ENCODE results near the gene FCRL6.

Gene FCRL6

GRCh38 chr1:159783724-159784123 lies 18.4 kb upstream of the FCRL6 start:
- no peak overlapping the region for H3K4me3 ChIP-seq (ENCODE audit: low read length)
- DNase-seq (ENCODE audit: low read depth), result no peak
- TF ChIP-seq, protein P1, sequence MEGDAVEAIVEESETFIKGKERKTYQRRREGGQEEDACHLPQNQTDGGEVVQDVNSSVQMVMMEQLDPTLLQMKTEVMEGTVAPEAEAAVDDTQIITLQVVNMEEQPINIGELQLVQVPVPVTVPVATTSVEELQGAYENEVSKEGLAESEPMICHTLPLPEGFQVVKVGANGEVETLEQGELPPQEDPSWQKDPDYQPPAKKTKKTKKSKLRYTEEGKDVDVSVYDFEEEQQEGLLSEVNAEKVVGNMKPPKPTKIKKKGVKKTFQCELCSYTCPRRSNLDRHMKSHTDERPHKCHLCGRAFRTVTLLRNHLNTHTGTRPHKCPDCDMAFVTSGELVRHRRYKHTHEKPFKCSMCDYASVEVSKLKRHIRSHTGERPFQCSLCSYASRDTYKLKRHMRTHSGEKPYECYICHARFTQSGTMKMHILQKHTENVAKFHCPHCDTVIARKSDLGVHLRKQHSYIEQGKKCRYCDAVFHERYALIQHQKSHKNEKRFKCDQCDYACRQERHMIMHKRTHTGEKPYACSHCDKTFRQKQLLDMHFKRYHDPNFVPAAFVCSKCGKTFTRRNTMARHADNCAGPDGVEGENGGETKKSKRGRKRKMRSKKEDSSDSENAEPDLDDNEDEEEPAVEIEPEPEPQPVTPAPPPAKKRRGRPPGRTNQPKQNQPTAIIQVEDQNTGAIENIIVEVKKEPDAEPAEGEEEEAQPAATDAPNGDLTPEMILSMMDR (conservative IDR thresholded peaks at IDR 0.05; ENCODE audit: low read depth, low read length), result no peak

GRCh38 chr1:159786465-159786864 lies 15.7 kb upstream of the FCRL6 start:
- H3K4me3 ChIP-seq (ENCODE audit: low read length), result no peak overlapping the region
- TF ChIP-seq, protein P1 (conservative IDR thresholded peaks at IDR 0.05; ENCODE audit: low read depth, low read length), result no peak
- DNase-seq (ENCODE audit: low read depth), result no peak

DNA sequence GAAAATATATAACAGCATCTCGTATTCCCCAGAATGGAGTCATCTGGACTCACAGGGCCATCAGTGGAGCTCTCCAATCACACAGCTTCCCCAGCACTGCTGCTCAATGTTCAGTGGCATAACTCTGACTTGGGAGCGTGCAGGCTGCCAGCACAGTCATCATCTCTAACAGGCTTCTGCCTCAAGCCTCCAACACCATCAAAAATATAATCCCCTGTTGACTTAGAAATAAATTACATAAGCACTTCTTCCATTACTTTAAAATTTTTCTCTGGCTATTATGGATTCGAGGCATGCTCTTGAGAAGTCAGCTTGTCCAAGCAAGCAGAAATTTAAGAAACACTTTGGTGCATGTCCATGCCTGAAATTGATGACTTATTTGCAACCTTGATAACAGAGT lies 15.2 kb upstream of the FCRL6 start:
- TF ChIP-seq, protein P1 (conservative IDR thresholded peaks at IDR 0.05; ENCODE audit: low read depth, low read length), result no peak
- peak; percentile 35 for DNase-seq (ENCODE audit: low read depth)

GRCh38 chr1:159790237-159790917 lies 11.8 kb upstream of the FCRL6 start:
- DNase-seq (ENCODE audit: low read depth), result no peak
- H3K4me3 ChIP-seq (ENCODE audit: low read length), result no peak overlapping the region
- TF ChIP-seq, protein P1 (conservative IDR thresholded peaks at IDR 0.05; ENCODE audit: low read depth, low read length), result peak; percentile 68

More for the DNA sequence above, 15.2 kb upstream of the FCRL6 start:
- H3K4me3 ChIP-seq (ENCODE audit: low read length), result no peak overlapping the region

GRCh38 chr1:159791031-159791430 lies 11.1 kb upstream of the FCRL6 start:
- H3K4me3 ChIP-seq (ENCODE audit: low read length), result no peak overlapping the region
- no peak for DNase-seq (ENCODE audit: low read depth)
- TF ChIP-seq, protein P1 (conservative IDR thresholded peaks at IDR 0.05; ENCODE audit: low read depth, low read length), result no peak

DNA sequence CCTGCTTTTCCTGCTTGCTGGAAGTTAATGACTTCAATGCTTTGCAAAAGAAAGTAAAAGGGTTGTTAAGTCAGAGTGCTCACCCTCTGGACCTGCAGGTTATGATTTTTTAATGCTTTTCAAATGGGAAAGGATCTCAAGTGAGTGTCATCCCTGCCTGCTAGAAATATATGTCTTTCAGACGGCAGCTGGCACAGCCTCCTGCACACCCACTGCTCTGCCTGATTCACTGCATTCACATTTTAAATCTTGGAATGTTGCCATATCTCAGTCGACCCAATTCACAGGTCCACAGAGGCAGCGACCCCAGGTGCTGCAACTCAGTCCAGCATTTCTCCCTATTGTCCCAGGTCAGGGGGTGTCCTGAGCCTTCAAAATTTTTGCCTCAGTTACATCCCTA lies 10.7 kb upstream of the FCRL6 start:
- no peak for DNase-seq (ENCODE audit: low read depth)
- no peak overlapping the region for H3K4me3 ChIP-seq (ENCODE audit: low read length)
- TF ChIP-seq, protein P1 (conservative IDR thresholded peaks at IDR 0.05; ENCODE audit: low read depth, low read length), result no peak

GRCh38 chr1:159795534-159795933 lies 6.6 kb upstream of the FCRL6 start:
- H3K4me3 ChIP-seq (ENCODE audit: low read length), result no peak overlapping the region
- TF ChIP-seq, protein P1 (conservative IDR thresholded peaks at IDR 0.05; ENCODE audit: low read depth, low read length), result no peak
- DNase-seq (ENCODE audit: low read depth), result no peak

All from retinal pigment epithelial cell (primary cell).